Smooth muscle cell (in vitro differentiated cells): Measurements from ENCODE around the gene RNPC3. TPM values are rescaled to one million over a fixed set of nuclear protein-coding genes. Genes with fewer than 3 reads are reported as not detected.

Experiments
- DNase-seq: peaks from one replicate; lab custom pipeline; 2025; ENCODE audit not compliant: unreplicated experiment; lab: John Stamatoyannopoulos, UW
- H2AFZ ChIP-seq: fragments of 200-600 bp; sonication (generic); 2 replicates; pipeline ENCODE4 v1.6.0; 2016; ENCODE audit warnings: antibody characterized with exemption, low read depth, mild to moderate bottlenecking
- H3F3A ChIP-seq: fragments of 200-600 bp; sonication (generic); 2 replicates; pipeline ENCODE4 v1.6.0; 2017; ENCODE audit warnings: antibody characterized with exemption, low read depth
- H3K27ac ChIP-seq: fragments of 200-600 bp; sonication (generic); 2 replicates; pipeline ENCODE4 v1.5.1; 2016; ENCODE audit warnings: low read depth, mild to moderate bottlenecking
- H3K27me3 ChIP-seq: fragments of 200-600 bp; sonication (generic); 2 replicates; pipeline ENCODE4 v1.6.1; 2016; ENCODE audit warnings: low read depth, mild to moderate bottlenecking
- H3K36me3 ChIP-seq: fragments of 200-600 bp; sonication (generic); 2 replicates; pipeline ENCODE4 v1.5.1; 2016; ENCODE audit warnings: low read depth
- H3K4me1 ChIP-seq: fragments of 200-600 bp; sonication (generic); 2 replicates; pipeline ENCODE4 v1.5.1; 2016; ENCODE audit warnings: low read depth
- H3K4me2 ChIP-seq: fragments of 200-600 bp; sonication (generic); 2 replicates; pipeline ENCODE4 v1.6.0; 2016; ENCODE audit warnings: mild to moderate bottlenecking
- H3K4me3 ChIP-seq: fragments of 200-600 bp; sonication (generic); 2 replicates; pipeline ENCODE4 v1.5.1; 2016; ENCODE audit warnings: mild to moderate bottlenecking
- H3K79me2 ChIP-seq: fragments of 200-600 bp; sonication (generic); 2 replicates; pipeline ENCODE4 v1.6.0; 2016; ENCODE audit warnings: low read depth, mild to moderate bottlenecking
- H3K9ac ChIP-seq: fragments of 200-600 bp; sonication (generic); 2 replicates; pipeline ENCODE4 v1.6.0; 2016; ENCODE audit warnings: low read depth
- H3K9me3 ChIP-seq: fragments of 200-600 bp; sonication (generic); replicated peaks from 2 replicates; pipeline ENCODE4 v1.5.1; 2016; ENCODE audit warnings: low read depth
- H4K20me1 ChIP-seq: fragments of 200-600 bp; sonication (generic); 2 replicates; pipeline ENCODE4 v1.6.0; 2016; ENCODE audit warnings: low read depth
- CTCF ChIP-seq: fragments of 200-600 bp; sonication (generic); IDR thresholded peaks from 2 replicates; pipeline ENCODE4 v1.5.1; 2017; ENCODE audit warnings: borderline replicate concordance, mild to moderate bottlenecking, antibody characterized with exemption; ENCODE audit not compliant: insufficient read depth, poor library complexity, severe bottlenecking
- WGBS: methylation state at CpG from one replicate; pipeline ENCODE4 v1.1.7; 2016; ENCODE audit warnings: low lambda C conversion rate; 5-methylcytosine and 5-hydroxymethylcytosine counted together
- polyA plus RNA-seq: library from polyadenylated mRNA; unstranded; fragments of >200 nt; fragmentation: Nextera tagmentation; extraction: Ambion mirVana; gene quantifications from 2 replicates; pipeline ENCODE4 v1.2.1, GENCODE V29; 2016
- total RNA-seq: library from RNA; depleted of rRNA; stranded (reverse); fragments of >200 nt; gene quantifications from 2 replicates; pipeline ENCODE4 v1.2.3, GENCODE V29; 2014

RNPC3 gene
- total and polyA plus RNA-seq, 2 experiments from 2014 or later, result 2.6 to 7.0 TPM

GRCh38 chr1:103492003-103492625, 33.4 kb upstream of the RNPC3 start:
- no peak for TF ChIP-seq CTCF
- no peaks in the 10 kb centered on the region for H4K20me1 ChIP-seq
- H3K27ac ChIP-seq, result no peak overlapping the region
- no peaks in the 10 kb centered on the region for H3K36me3 ChIP-seq
- no peak overlapping the region for H3K4me2 ChIP-seq
- no peak overlapping the region for H3K4me3 ChIP-seq
- WGBS, result 93% methylated on average over 1 of the region's 1 CpG
- H2AFZ ChIP-seq, result no peak overlapping the region
- H3K4me1 ChIP-seq, result no peaks in the 10 kb centered on the region
- no peaks in the 10 kb centered on the region for H3F3A ChIP-seq
- H3K27me3 ChIP-seq, result no peaks in the 10 kb centered on the region
- no peak for DNase-seq
- H3K79me2 ChIP-seq, result no peaks in the 10 kb centered on the region
- H3K9me3 ChIP-seq, result no peaks in the 10 kb centered on the region
- H3K9ac ChIP-seq, result no peak overlapping the region

GRCh38 chr1:103496014-103496635, 29.4 kb upstream of the RNPC3 start:
- no peak overlapping the region for H3K9ac ChIP-seq
- WGBS, result 84% methylated on average over 2 of the region's 2 CpGs
- no peaks in the 10 kb centered on the region for H3F3A ChIP-seq
- H3K27me3 ChIP-seq, result no peaks in the 10 kb centered on the region
- no peak for DNase-seq
- H4K20me1 ChIP-seq, result no peaks in the 10 kb centered on the region
- no peaks in the 10 kb centered on the region for H3K9me3 ChIP-seq
- H3K4me1 ChIP-seq, result no peaks in the 10 kb centered on the region
- H3K4me2 ChIP-seq, result no peak overlapping the region
- no peak overlapping the region for H3K27ac ChIP-seq
- H3K4me3 ChIP-seq, result no peak overlapping the region
- H3K36me3 ChIP-seq, result no peaks in the 10 kb centered on the region
- no peaks in the 10 kb centered on the region for H3K79me2 ChIP-seq
- no peak overlapping the region for H2AFZ ChIP-seq
- TF ChIP-seq CTCF, result no peak

GRCh38 chr1:103497404-103497803, 28.1 kb upstream of the RNPC3 start:
- H3K9me3 ChIP-seq, result no peaks in the 10 kb centered on the region
- H4K20me1 ChIP-seq, result no peaks in the 10 kb centered on the region
- no peak overlapping the region for H3K27ac ChIP-seq
- no peaks in the 10 kb centered on the region for H3K27me3 ChIP-seq
- H3K79me2 ChIP-seq, result no peaks in the 10 kb centered on the region
- no peak for DNase-seq
- no peak overlapping the region for H3K4me3 ChIP-seq
- H3K36me3 ChIP-seq, result no peaks in the 10 kb centered on the region
- TF ChIP-seq CTCF, result no peak
- no peak overlapping the region for H3K4me2 ChIP-seq
- H3F3A ChIP-seq, result no peaks in the 10 kb centered on the region
- H2AFZ ChIP-seq, result no peak overlapping the region
- H3K9ac ChIP-seq, result no peak overlapping the region
- no peaks in the 10 kb centered on the region for H3K4me1 ChIP-seq

GRCh38 chr1:103509250-103509649, 16.2 kb upstream of the RNPC3 start:
- Histone ChIP-seq H3F3A (no peaks in the 10 kb centered on the region), H3K79me2 (no peaks in the 10 kb centered on the region), H3K9ac (no peak overlapping the region), H3K4me1 (no peaks in the 10 kb centered on the region), H3K9me3 (no peaks in the 10 kb centered on the region), H2AFZ (no peak overlapping the region), H3K27me3 (no peaks in the 10 kb centered on the region), H3K27ac (no peak overlapping the region), H4K20me1 (no peaks in the 10 kb centered on the region), H3K4me3 (no peak overlapping the region), H3K36me3 (no peaks in the 10 kb centered on the region), H3K4me2 (no peak overlapping the region)
- 92% methylated on average over 1 of the region's 1 CpG for WGBS
- no peak for DNase-seq
- TF ChIP-seq CTCF, result no peak
